Measurements from ENCODE around the gene C6. TPM values are rescaled to one million over a fixed set of nuclear protein-coding genes. Genes with fewer than 3 reads are reported as not detected.
A peak's percentile ranks its signal among the peaks of the same experiment; 100 is the strongest.
"Not testable (repeated sequence)": the region's sequence is repeated elsewhere in the genome, so short reads cannot be mapped to it uniquely, and the experiment has no call there.

Gene C6
- total RNA-seq, 2 experiments from 2014 or later = not detected

DNA sequence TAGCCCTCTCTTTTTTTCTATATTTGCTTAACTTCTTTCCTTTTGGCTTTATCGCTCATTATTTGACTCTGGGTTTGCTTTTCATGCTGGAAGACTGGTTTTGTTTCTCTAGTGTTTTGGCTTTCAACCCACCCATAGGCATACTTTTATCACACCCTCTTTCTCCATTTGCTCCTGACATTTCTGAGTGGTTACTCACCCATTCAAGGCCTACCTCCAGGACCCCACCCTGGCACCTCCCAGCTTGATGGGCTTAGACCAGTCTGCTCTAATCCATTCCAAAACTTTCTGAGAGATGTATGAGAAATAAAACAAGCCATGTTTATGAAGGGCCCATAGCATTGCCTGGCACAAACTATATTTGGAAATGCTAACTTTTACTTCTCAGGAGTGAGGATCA, 18.1 kb downstream of the C6 start:
- ChIA-PET POLR2A (no interaction called here), CTCF (interaction anchor here (0.6 to 1.2 kb wide), 2 partner anchors 9 to 648 kb away, joined by 3 to 4 read pairs; no protein-coding TSS in a partner anchor)
- ATAC-seq (no peak), DNase-seq (no peak)
- Mint-ChIP-seq H3K4me3 (no peak overlapping the region), H3K27ac (no peak overlapping the region), H3K36me3 (ENCODE audit: low read depth) (no peaks in the 10 kb centered on the region), H3K4me1 (no peaks in the 10 kb centered on the region), H3K27me3 (no peaks in the 10 kb centered on the region), H3K9me3 (ENCODE audit: low read depth) (no peaks in the 10 kb centered on the region)
- intact Hi-C loops (cut with DNase I, micrococcal nuclease) = no loop called here

DNA sequence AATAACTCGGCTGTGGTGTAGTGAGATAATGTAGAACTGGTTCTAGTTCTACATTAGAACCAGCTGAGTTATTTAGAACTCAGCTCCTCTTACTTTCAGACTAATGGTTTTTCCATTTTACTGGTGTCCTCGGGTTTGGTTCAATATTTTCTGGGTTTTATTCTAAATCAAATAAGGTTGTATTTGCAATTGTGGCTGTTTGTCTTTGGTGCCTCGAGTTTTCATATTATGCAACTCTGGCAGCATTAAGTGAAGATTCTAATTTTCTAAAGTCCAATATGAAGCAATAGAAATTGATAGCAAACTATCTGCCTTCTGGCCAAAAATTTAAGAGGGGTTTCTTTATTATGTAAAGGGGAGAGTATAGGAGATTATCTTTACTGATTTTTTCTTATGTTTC, 19.0 kb downstream of the C6 start:
- POLR2A ChIA-PET = no interaction called here
- Mint-ChIP-seq H3K4me1 (no peaks in the 10 kb centered on the region), H3K27me3 (no peaks in the 10 kb centered on the region), H3K27ac (no peak overlapping the region), H3K36me3 (ENCODE audit: low read depth) (no peaks in the 10 kb centered on the region), H3K4me3 (no peak overlapping the region), H3K9me3 (ENCODE audit: low read depth) (no peaks in the 10 kb centered on the region)
- no peak for DNase-seq
- intact Hi-C loops (cut with DNase I, micrococcal nuclease) = no loop called here
- no peak for ATAC-seq
- CTCF ChIA-PET = interaction anchor here (0.7 to 1.2 kb wide), 2 partner anchors 10 to 50 kb away, joined by 3 to 4 read pairs; no protein-coding TSS in a partner anchor

DNA sequence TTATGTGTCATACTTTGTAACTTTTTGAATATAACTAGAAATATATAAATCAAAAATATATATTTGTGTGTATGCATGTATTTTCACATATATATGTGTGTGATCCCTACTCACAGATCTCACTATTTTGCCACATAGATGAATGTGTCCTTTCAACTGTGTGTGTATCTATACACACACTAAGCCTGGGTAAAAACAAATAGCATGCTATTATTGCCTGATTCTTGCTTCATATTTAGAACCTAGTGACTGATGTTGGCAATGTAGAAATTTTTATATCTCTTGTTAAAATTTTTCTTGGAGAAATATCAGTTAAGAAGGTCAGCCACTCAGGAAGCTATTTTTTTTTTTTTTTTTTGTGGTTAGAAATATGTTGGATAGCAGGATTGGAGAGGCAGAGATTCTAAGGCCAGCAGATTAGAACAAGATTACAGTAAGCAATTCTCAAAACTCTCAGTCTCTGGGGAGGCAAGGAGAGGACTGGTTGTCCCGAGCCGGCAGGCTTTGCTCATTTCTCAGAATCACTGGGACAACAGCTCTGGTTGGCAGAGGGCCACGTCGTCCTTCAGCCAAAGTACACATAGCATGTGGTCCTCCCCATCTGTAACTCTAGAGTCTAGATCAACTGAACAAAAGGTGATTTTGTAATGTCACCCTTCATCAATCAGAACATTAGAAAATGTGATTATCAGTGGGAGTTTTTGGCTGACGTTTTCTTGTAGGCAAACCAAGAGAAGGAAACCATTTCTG, 19.7 kb downstream of the C6 start:
- no peak overlapping the region for H3K27ac Mint-ChIP-seq
- H3K9me3 Mint-ChIP-seq (ENCODE audit: low read depth) = no peaks in the 10 kb centered on the region
- ATAC-seq (no peak), DNase-seq (no peak)
- POLR2A ChIA-PET = no interaction called here
- CTCF ChIA-PET = interaction anchor here (0.7 kb wide), 1 partner anchor 49 kb away, joined by 3 read pairs; no protein-coding TSS in a partner anchor
- intact Hi-C loops (cut with DNase I, micrococcal nuclease) = no loop called here
- no peaks in the 10 kb centered on the region for H3K27me3 Mint-ChIP-seq
- H3K4me1 Mint-ChIP-seq = no peaks in the 10 kb centered on the region
- H3K4me3 Mint-ChIP-seq = no peak overlapping the region
- H3K36me3 Mint-ChIP-seq (ENCODE audit: low read depth) = no peaks in the 10 kb centered on the region

DNA sequence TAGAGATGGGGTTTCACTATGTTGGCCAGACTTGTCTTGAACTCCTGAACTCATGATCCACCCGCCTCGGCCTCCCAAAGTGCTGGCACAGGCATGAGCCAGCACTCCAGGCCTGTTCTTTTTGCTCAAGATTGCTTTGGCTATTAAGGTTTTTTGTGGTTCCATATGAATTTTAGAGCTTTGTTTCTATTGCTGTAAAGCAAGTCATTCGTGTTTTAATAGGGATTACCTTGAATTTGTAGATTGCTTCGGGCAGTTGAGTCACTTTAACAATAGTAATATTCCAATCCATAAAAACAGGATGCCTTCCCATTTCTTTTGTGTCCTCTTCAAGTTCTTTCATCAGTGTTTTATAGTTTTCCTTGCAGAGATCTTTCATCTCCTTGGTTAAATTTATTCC, 22.1 kb downstream of the C6 start:
- Mint-ChIP-seq H3K4me3 (no peak overlapping the region), H3K27ac (no peak overlapping the region), H3K36me3 (ENCODE audit: low read depth) (no peaks in the 10 kb centered on the region), H3K4me1 (no peaks in the 10 kb centered on the region), H3K9me3 (ENCODE audit: low read depth) (no peaks in the 10 kb centered on the region), H3K27me3 (no peaks in the 10 kb centered on the region)
- ChIA-PET POLR2A (no interaction called here), CTCF (no interaction called here)
- no peak for DNase-seq
- no peak for ATAC-seq
- intact Hi-C loops (cut with DNase I, micrococcal nuclease) = no loop called here

DNA sequence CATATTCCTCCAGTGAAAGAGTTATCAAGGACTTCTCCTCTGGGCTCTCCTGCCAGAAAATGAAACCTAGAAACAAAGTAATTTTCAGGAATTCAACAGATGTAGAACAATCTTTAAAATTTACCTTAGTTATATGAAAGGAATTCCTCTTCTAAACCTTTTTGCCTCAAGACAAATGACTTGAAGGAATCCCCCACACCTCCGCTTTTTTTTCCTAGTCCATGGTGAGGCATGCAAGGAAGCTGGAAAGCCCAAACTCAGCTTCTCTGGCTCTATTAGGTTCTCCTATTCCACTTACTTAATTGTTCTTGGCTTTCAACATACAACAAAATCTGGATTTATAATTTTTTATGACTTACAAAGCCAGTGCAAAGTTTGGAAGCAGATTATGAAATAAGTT, 27.2 kb downstream of the C6 start:
- intact Hi-C loops (cut with DNase I, micrococcal nuclease) = no loop called here
- Mint-ChIP-seq H3K27ac (no peak overlapping the region), H3K9me3 (ENCODE audit: low read depth) (no peaks in the 10 kb centered on the region), H3K36me3 (ENCODE audit: low read depth) (no peaks in the 10 kb centered on the region), H3K4me1 (no peaks in the 10 kb centered on the region), H3K27me3 (no peaks in the 10 kb centered on the region), H3K4me3 (no peak overlapping the region)
- ChIA-PET POLR2A (no interaction called here), CTCF (no interaction called here)
- no peak for DNase-seq
- no peak for ATAC-seq

DNA sequence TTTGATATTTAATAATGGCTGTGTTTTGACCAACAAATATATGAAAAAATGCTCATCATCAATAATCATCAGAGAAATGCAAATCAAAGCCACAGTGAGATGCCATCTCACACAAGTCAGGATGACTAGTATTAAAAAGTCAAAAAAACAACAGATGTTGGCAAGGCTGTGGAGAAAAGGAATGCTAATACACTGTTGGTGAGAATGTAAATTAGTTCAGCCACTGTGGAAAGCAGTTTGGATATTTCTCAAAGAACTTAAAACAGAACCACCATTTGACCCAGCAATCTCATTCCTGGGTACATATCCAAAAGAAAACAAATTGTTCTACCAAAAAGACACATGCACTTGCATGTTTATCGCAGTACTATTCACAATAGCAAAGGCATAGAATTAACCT, 30.0 kb downstream of the C6 start:
- intact Hi-C loops (cut with DNase I, micrococcal nuclease); POLR2A ChIA-PET; H3K27ac Mint-ChIP-seq; H3K9me3 Mint-ChIP-seq (ENCODE audit: low read depth); H3K4me1 Mint-ChIP-seq; H3K27me3 Mint-ChIP-seq; H3K36me3 Mint-ChIP-seq (ENCODE audit: low read depth); CTCF ChIA-PET; H3K4me3 Mint-ChIP-seq; DNase-seq; ATAC-seq: not testable (repeated sequence)

DNA sequence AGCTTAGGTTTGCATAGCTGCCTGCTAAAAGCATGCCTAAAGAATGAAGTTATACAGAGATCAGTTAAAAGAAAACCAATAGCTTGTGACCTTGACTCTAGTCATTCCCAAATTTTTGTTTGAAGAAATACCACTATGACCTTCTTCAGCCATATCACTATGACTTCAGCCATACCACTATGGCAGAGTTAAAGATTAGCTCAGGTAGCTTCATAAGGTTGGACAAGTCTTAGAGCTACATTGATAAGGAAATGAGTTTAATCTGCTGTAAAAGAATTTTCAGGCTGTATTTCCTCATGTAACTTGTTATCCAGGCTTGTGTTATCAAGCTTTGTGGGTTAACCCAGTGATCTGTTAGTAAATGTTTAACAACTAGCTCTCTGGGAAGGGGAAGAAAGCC, 30.7 kb downstream of the C6 start:
- no peak for DNase-seq
- no peak for ATAC-seq
- Mint-ChIP-seq H3K27me3 (no peaks in the 10 kb centered on the region), H3K4me3 (no peak overlapping the region), H3K4me1 (no peaks in the 10 kb centered on the region), H3K9me3 (ENCODE audit: low read depth) (no peaks in the 10 kb centered on the region), H3K36me3 (ENCODE audit: low read depth) (no peaks in the 10 kb centered on the region), H3K27ac (no peak overlapping the region)
- intact Hi-C loops (cut with DNase I, micrococcal nuclease) = no loop called here
- ChIA-PET POLR2A (no interaction called here), CTCF (no interaction called here)

DNA sequence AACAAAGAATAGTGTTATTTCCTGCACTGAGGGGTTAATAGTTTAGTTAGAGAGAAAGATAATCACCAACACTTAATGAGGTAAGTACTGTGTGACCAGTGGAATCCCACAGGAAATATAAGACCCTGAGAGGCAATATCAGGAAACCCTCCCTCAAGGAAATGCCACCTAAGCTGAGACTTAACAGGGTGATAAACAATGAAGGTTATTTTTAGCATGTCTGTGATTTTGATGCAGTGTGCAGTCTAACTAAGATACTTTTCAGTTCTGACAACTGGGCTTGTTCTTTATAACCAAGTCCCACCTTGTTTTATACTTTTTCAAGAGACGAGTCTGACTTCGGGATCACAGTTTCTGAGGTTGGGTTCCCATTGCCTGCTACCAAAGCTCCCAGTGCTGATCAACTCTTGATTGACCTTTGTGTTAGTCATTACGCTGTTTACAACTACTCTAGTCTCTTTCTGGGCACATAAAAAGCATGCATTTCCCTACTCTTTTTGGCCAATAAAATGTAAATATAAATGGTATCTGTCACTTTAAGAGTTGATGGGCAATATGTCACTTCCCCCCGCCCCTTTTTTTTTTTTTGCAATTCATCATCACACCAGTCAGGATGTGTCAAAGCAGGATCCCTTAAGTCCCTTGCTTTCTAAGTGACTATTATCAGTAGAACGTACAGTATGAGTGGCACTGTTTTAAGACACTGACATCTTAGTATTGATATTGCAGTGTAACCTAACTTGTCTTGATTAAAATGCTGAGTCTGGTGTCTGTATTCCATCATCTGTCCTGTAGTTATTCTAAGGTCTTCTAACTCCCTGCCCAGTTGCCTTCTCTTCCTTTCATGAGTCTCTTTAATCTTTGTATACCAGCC, 31.4 kb downstream of the C6 start:
- Mint-ChIP-seq H3K27me3 (no peaks in the 10 kb centered on the region), H3K4me3 (no peak overlapping the region), H3K36me3 (ENCODE audit: low read depth) (no peaks in the 10 kb centered on the region), H3K9me3 (ENCODE audit: low read depth) (no peaks in the 10 kb centered on the region), H3K27ac (no peak overlapping the region), H3K4me1 (no peaks in the 10 kb centered on the region)
- POLR2A ChIA-PET = no interaction called here
- no peak for DNase-seq
- ATAC-seq = peak; percentile 33
- intact Hi-C loops (cut with DNase I, micrococcal nuclease) = no loop called here
- CTCF ChIA-PET = no interaction called here

DNA sequence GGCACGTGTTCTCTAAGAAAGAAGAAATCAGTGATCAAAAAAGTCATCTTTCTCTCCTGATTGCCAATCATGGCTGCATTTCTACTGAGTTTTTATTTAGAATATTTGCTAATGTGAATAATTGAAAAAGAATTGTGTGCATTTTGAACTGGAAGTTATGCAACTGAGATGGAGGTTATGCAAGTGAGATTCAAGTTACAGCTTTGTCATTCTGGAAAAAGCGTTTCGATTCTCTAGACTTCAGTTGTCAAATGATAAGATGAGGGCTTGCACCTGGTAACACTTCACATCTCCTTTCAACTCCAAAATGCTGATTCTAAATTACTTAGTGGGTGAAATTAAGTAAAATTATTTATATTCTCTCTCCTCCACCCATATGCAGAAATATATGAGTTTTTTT, 36.4 kb downstream of the C6 start:
- H3K27me3 Mint-ChIP-seq = no peaks in the 10 kb centered on the region
- H3K27ac Mint-ChIP-seq = no peak overlapping the region
- H3K36me3 Mint-ChIP-seq (ENCODE audit: low read depth) = no peaks in the 10 kb centered on the region
- ATAC-seq (no peak), DNase-seq (no peak)
- H3K4me3 Mint-ChIP-seq = no peak overlapping the region
- ChIA-PET POLR2A (no interaction called here), CTCF (no interaction called here)
- no peaks in the 10 kb centered on the region for H3K9me3 Mint-ChIP-seq (ENCODE audit: low read depth)
- H3K4me1 Mint-ChIP-seq = no peaks in the 10 kb centered on the region
- intact Hi-C loops (cut with DNase I, micrococcal nuclease) = no loop called here

DNA sequence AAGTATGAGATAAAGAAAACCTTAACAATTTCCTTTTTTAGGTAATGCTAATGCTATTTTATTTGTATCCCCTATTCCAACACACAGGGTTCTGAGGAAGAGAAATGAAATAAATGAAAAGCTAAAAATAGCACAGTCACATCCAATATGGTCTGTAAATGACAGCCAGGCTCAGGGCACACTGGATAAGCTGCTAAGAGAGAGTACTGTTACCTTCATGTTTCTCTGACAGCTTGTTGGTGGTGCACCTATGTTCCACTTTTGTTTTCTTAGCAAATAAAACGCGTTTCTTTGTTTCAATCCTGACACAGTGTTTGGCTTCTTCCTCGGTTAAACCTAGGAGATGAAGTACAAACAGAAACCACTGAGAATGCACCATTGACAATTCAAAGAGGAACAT, 41.3 kb downstream of the C6 start:
- ChIA-PET CTCF (no interaction called here), POLR2A (no interaction called here)
- no peak overlapping the region for H3K4me3 Mint-ChIP-seq
- no peaks in the 10 kb centered on the region for H3K4me1 Mint-ChIP-seq
- H3K27ac Mint-ChIP-seq = no peak overlapping the region
- H3K9me3 Mint-ChIP-seq (ENCODE audit: low read depth) = peaks cover 2% of the 10 kb centered on the region
- DNase-seq (no peak), ATAC-seq (no peak)
- no peaks in the 10 kb centered on the region for H3K36me3 Mint-ChIP-seq (ENCODE audit: low read depth)
- intact Hi-C loops (cut with DNase I, micrococcal nuclease) = no loop called here
- H3K27me3 Mint-ChIP-seq = no peaks in the 10 kb centered on the region

DNA sequence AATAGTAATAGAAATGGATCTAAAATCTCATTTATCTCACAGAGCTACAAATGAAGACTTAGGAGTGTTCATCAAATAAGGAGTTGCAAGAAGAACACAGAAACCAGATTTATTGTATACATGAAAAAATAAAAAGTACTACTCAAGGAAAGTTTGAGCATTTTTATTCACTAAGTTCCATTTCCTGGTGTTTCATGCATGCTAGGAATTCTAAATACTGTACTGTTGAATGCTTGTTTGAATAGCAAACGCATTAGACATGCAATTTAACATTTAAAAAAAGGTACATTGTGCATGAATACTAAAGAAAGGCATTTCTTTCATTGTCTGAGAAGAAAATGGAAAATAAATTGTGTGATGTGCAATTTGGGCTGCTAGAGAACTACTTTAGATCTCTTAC, 52.1 kb downstream of the C6 start:
- ATAC-seq = no peak

DNA sequence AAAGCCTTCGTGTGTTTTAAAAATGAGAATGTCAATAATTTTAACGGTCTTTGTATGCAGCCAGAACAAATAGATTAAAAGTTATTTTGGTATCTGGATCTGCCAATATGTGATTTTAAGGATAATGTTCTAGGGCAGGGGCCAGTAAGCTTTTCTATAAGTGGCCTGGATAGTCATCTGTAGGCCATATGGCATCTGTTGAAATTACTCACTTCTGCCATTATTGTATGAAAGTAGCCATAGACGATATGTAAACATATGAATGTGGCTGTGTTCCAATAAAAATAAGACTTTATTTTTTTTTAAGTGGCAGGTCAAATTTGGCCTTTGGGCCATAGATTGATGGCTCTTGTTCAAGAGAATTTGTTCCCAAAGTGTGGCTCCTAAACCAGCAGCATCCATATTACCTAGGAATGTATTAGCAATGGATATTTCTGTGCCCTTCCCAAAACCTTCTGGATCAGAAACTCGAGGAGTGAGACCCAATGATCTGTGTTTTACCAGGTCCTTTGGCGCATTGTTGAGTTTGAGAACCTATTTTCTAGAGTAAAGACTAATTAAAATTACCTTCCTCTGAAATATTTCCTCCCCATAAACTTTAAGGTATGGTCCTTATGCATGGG, 55.9 kb downstream of the C6 start:
- intact Hi-C loops (cut with DNase I, micrococcal nuclease) = no loop called here
- Mint-ChIP-seq H3K27ac (no peak overlapping the region), H3K36me3 (ENCODE audit: low read depth) (no peaks in the 10 kb centered on the region), H3K4me3 (no peak overlapping the region), H3K9me3 (ENCODE audit: low read depth) (no peaks in the 10 kb centered on the region), H3K27me3 (no peaks in the 10 kb centered on the region), H3K4me1 (no peaks in the 10 kb centered on the region)
- POLR2A ChIA-PET = no interaction called here
- DNase-seq = no peak
- CTCF ChIA-PET = no interaction called here
- ATAC-seq = no peak

More for the DNA sequence above, 52.1 kb downstream of the C6 start:
- Mint-ChIP-seq H3K27ac (no peak overlapping the region), H3K36me3 (ENCODE audit: low read depth) (no peaks in the 10 kb centered on the region), H3K4me3 (no peak overlapping the region), H3K27me3 (no peaks in the 10 kb centered on the region), H3K9me3 (ENCODE audit: low read depth) (no peaks in the 10 kb centered on the region), H3K4me1 (no peaks in the 10 kb centered on the region)
- DNase-seq = no peak
- CTCF ChIA-PET = no interaction called here
- POLR2A ChIA-PET = no interaction called here
- intact Hi-C loops (cut with DNase I, micrococcal nuclease) = no loop called here

Measured in activated CD4-positive, alpha-beta T cell treated with anti-CD3 and anti-CD28 coated beads for 36 hours (primary cell).